ENCODE measurements around the gene ADGRG1. TPM values are rescaled to one million over a fixed set of nuclear protein-coding genes. Genes with fewer than 3 reads are reported as not detected.
A peak's percentile ranks its signal among the peaks of the same experiment; 100 is the strongest.

The ADGRG1 gene
- total and polyA plus RNA-seq, 8 donors = 36.4 to 102 (median 79.1) TPM

DNA sequence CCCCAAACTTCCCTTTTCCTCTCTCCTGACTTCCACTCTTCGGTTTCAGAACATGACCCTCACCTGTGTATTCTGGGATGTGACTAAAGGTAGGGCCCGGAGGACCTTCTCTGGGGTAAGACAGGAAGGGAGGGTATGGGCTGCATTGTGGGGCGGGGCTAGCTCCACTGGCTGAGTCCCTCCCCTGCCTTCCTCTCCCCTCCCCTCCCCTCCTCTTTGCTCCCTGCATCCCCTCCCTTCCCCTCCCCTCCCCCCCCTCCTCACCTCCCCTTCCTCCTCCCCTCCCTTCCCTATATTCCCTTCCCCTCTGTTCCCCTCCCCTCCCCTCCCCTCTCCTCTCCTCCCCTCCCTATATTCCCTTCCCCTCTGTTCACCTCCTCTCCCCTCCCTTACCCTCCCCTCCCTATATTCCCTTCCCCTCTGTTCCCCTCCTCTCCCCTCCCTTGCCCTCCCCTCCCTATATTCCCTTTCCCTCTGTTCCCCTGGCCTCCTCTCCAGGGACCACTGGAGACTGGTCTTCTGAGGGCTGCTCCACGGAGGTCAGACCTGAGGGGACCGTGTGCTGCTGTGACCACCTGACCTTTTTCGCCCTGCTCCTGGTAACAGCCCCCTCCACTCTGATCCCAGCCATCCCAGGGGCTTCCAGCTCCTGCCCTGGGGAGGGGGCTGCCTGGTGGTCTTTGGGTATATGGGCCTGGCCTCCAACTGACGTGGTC is 51.5 kb downstream of the ADGRG1 start:
- TF ChIP-seq CTCF (IDR thresholded peaks at IDR 0.05) = no peak
- Histone ChIP-seq H3K36me3 (no peaks in the 10 kb centered on the region), H3K4me1 (peaks cover 5 to 6% (median 5%) of the 10 kb centered on the region in 3 donors), H3K4me3 (no peak overlapping the region), H3K9me3 (no peaks in the 10 kb centered on the region), H3K27me3 (no peaks in the 10 kb centered on the region), H3K27ac (no peak overlapping the region)
- WGBS, 2 donors = 89% methylated on average over 7 of the region's 7 CpGs
- FAIRE-seq (no peak), DNase-seq (no peak), ATAC-seq (no peak)
- intact Hi-C loops (cut with DNase I) = no loop called here

DNA sequence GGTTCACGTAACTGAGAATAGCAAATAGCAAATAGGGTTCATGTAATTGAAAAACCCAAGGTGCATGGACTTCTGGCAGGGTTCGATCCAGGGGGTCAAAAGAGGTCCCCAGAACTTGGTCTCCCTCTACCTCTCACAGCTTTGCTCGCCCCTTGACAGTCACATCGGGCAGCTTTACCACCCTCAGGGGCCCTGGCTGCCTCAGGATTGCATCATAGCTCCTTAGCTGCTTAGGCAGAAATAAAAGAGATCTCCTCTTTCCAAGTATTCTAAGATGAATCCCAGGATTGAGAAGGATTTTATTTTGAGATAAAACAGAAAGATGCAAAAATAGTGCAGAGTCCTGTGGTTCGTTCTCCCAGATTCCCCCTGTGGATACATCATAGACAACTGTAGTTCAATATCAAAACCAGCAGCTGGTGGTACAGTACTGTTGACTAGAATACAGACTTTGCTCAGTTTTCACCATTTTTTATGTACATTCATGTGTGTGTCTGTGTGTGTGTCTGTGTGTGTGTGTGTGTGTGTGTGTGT is 52.5 kb downstream of the ADGRG1 start:
- no peak for FAIRE-seq
- H3K9me3 ChIP-seq = no peaks in the 10 kb centered on the region

GRCh38 chr16:57681950-57682728 is 53.7 kb downstream of the ADGRG1 start:
- TF ChIP-seq CTCF (IDR thresholded peaks at IDR 0.05) = no peak
- no peak for DNase-seq
- WGBS, 2 donors = 94 to 95% methylated on average over 13 of the region's 13 CpGs
- H3K27ac ChIP-seq = no peak overlapping the region
- H3K4me1 ChIP-seq = peaks cover 3 to 5% (median 5%) of the 10 kb centered on the region in 3 donors
- no peaks in the 10 kb centered on the region for H3K9me3 ChIP-seq
- FAIRE-seq = no peak
- intact Hi-C loops (cut with DNase I) = no loop called here
- H3K36me3 ChIP-seq = no peaks in the 10 kb centered on the region
- H3K4me3 ChIP-seq = no peak overlapping the region
- ATAC-seq = no peak
- H3K27me3 ChIP-seq = no peaks in the 10 kb centered on the region

More for the DNA sequence above, 52.5 kb downstream of the ADGRG1 start:
- Histone ChIP-seq H3K36me3 (no peaks in the 10 kb centered on the region), H3K27me3 (no peaks in the 10 kb centered on the region), H3K27ac (no peak overlapping the region), H3K4me3 (no peak overlapping the region), H3K4me1 (peaks cover 5 to 6% (median 5%) of the 10 kb centered on the region in 3 donors)
- DNase-seq (no peak), ATAC-seq (no peak)
- 80 to 88% methylated on average over 5 of the region's 5 CpGs for WGBS, 2 donors
- intact Hi-C loops (cut with DNase I) = no loop called here
- no peak for TF ChIP-seq CTCF (IDR thresholded peaks at IDR 0.05)

DNA sequence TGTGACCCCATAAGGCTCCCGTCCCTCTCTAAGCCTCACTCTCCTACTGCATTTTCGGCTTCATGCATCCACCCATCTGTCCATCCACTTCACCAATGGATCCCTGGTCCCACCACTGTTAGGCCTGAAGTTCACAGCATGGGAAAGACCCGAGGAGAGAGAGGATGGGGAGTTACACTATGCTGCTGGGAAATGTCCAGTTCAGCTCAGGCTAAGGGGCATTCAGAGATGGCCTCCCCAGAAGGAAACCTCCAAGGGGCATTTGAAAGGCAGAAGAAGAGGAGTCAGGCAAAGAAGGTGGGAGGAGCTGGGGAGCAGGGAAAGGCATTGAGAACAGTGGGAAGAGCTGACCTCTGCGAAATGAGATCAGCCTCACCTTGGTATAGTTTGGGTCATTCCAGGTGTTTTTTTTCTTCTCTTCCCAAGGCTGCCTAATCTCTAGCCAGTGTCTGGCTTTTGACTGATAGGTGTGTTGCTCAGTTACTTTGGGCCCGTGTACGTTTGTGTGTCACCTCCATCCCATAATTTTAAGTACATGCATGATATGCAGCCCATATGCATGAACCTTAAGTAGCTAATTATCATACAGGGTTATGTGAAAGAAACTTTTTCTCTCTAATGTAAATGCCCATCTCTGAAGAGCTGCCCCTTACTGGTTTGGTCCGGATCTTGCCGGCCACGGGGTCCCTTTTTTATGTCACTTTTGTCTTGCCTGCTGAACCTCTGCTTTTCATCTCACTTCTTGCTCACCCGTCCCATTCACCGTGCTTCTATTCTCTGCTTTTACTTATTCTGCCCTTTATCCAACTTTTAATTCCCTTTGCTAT is 54.6 kb downstream of the ADGRG1 start:
- TF ChIP-seq CTCF (IDR thresholded peaks at IDR 0.05) = no peak
- peak; percentile 69 to 88 (median 78) for ATAC-seq
- Histone ChIP-seq H3K27me3 (no peaks in the 10 kb centered on the region), H3K4me3 (no peak overlapping the region), H3K27ac (no peak overlapping the region), H3K36me3 (no peaks in the 10 kb centered on the region), H3K9me3 (no peaks in the 10 kb centered on the region), H3K4me1 (peaks cover 0 to 2% (median 2%) of the 10 kb centered on the region in 3 donors)
- WGBS, 2 donors = 72% methylated on average over 11 of the region's 11 CpGs
- no peak for DNase-seq
- intact Hi-C loops (cut with DNase I) = no loop called here
- no peak for FAIRE-seq
